Ecto neural progenitor cell (in vitro differentiated cells): ENCODE data around the gene P2RX4.
"Not testable (repeated sequence)": the region's sequence is repeated elsewhere in the genome, so short reads cannot be mapped to it uniquely, and the experiment has no call there.

Source experiments
- DNase-seq: peaks from one replicate; pipeline ENCODE4 v3.0.0-alpha.2; 2018; ENCODE audit warnings: low spot score

The P2RX4 gene, protein sequence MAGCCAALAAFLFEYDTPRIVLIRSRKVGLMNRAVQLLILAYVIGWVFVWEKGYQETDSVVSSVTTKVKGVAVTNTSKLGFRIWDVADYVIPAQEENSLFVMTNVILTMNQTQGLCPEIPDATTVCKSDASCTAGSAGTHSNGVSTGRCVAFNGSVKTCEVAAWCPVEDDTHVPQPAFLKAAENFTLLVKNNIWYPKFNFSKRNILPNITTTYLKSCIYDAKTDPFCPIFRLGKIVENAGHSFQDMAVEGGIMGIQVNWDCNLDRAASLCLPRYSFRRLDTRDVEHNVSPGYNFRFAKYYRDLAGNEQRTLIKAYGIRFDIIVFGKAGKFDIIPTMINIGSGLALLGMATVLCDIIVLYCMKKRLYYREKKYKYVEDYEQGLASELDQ

DNA sequence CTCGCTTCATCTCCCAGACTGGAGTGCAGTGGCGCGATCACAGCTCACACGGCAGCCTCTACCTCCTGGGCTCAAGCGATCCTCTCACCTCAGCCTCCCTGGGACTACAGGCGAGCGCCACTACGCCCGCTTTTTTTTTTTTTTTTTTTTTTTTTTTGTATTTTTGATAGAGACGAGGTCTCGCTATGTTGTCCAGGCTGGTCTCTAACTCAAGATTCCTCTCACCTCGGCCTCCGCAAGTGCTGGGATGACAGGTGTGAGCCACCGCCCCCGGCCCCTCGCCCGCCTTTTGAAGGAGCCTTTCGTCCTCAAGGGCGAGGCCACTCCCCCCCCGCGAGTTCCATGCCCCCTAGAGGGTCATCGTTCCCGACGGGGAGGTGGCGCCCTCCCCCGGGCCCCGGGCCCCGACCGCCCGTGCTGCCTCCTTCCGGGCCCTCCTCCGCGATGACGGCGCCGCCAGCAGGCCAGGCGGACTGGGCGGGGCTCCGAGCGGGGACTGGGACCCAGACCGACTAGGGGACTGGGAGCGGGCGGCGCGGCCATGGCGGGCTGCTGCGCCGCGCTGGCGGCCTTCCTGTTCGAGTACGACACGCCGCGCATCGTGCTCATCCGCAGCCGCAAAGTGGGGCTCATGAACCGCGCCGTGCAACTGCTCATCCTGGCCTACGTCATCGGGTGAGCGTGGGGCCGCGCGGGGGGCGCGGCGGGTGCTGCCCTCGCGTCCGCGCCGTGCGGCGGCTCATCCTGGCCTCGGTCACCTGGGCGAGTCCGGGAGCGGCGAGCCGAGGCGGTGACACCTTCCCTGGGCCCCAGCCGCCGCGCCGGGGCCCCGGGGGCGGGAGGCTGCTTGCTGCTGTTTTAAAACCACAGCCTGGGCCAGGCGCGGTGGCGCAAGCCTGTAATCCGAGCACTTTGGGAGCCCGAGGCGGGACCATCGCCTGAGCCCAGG lies at the start of gene P2RX4:
P2RX4 (plus strand) TSS at position 506 of the 949 bp plus-strand sequence; CDS start at position 542, 36 bp downstream.
- peak; percentile 92 for DNase-seq

DNA sequence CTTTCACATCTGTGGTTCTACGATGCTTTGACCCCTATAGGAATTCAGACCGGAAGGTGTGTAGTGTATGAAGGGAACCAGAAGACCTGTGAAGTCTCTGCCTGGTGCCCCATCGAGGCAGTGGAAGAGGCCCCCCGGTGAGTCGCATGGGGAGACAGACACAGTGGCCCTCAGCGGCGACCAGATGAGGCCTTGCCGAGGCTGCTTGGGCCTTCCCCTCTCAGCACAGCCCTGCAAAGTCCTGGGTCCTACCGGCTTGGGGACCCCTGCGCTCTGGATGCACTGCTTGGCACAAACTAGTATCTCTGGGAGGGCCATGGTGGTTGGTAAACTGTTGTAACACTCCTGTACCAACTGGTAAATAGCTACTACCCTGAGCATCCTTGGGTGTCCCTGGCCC lies 47.5 kb upstream of the P2RX4 start:
- no peak for DNase-seq

DNA sequence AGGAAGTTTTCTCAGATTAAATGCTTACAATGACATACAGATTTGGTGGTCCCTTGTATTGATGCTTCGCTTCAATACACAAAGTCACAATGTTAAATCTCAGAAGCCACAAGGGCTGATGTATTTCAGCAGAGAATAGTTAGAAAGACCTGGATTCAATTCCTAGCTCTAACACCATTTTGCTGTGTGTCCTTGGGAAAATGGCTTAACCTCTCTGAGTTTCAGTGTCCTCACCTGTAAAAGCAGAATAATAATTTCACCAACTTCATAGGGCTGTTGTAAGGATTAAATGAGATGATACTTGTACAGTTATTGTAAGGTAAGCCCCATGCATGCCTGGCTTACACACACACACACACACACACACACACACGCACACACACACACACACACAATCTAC lies 46.9 kb upstream of the P2RX4 start:
- DNase-seq, result no peak

DNA sequence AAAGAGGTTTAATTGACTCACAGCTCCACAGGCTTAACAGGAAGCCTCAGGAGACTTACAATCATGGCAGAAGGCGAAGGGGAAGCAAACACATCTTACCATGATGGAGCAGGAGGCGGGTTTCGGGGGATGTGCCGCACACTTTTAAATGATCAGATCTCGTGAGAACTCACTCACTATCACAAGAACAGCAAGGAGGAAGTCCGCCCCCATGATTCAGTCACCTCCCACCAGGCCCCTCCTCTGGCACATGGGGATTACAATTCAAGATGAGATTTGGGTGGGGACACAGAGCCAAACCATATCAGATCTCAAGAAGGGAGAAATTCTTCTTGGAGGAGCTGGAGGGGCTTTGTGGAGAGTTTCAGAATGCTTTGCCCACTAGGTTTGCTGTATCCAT lies 45.1 kb upstream of the P2RX4 start:
- not testable (repeated sequence) for DNase-seq

DNA sequence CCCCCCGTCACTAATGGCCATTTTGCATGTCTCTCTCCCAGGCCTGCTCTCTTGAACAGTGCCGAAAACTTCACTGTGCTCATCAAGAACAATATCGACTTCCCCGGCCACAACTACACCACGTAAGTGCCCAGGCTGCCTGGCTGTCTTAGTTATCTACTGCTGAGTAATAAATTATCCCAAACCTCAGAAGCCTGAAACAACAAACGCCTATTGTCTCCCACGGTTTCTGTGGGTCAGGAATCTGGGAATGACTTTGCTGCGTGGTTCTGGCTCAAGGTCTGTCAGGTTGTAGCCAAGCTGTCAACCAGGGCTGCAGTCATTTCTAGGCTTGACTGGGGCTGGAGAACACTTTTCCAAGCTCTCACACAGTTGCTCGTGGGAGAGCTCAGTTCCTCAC lies 44.6 kb upstream of the P2RX4 start:
- no peak for DNase-seq

DNA sequence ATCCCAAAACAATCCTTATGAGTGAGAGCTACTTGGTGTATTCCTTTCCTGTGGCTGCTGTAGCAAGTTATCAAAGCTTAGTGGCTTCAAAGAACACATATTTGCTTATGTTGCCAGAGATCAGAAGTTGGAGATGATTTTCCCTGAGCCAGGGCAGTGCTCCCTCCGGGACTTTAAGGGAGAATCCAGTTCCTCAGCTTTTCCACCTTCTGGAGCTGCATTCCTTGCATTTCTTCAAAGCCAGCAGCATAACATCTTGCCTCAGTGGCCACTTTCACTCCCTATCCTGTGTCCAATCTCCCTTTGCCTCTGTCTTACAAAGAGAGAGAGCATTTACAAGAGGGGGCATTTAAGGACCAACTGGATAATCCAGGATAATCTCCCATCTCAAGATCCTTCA lies 43.6 kb upstream of the P2RX4 start:
- DNase-seq, result no peak

DNA sequence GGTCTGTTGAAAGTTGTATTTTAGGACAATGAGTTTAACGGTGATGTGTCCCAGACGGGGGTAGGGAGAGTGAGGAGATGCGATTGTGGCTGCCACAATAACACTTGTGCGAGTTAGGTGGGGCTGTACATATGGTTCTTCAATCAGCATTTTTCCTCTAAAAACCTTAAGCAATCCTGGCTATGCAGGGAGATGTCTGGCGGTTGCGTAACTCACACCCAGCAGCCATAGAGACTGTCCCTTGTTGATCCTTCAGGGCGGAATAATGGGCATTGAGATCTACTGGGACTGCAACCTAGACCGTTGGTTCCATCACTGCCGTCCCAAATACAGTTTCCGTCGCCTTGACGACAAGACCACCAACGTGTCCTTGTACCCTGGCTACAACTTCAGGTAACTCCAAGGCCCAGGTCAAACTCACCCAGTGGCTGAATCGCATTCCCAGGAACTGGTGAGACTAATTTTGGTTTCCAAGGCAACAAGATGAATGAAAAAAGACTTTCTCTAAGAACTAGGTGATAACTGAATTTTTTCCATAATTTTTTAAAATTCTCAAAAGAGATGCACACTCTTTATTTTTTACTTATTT lies 42.6 kb upstream of the P2RX4 start:
- DNase-seq, result no peak

DNA sequence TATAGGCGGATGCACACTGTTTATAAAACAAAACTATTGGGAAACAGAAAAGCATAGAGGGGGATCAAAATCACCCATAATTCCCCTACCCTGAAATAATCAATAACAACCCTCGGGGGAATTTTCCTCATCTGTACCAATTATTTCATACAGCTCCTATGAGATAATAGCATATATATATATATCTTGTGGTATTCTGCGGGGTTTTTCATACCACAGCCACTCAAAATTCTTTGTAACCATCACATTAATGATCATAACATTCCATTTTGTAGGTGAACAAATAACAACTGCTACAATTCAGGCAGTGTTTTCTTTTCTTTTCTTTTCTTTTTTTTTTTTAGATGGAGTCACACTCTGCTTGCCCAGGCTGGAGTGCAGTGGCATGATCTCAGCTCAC lies 42.0 kb upstream of the P2RX4 start:
- DNase-seq, result no peak

DNA sequence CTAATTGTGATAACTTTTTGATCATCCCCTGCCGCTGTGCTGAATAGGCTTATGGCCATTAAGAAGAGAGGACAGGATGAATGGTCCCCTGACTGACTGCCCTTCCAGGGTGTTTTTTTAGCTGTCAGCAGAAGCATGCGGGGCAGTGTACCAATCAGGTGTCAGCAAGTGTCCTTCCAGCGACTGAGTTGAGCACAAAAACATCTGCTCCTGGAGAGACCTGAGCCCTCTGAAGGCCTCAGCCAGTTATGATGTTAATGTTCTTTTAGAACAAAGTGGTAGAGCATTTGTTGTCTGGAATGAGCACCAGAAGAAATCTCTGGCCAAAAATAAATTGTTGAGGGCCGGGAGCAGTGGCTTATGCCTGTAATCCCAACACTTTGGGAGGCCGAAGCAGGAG lies 39.8 kb upstream of the P2RX4 start:
- no peak for DNase-seq

DNA sequence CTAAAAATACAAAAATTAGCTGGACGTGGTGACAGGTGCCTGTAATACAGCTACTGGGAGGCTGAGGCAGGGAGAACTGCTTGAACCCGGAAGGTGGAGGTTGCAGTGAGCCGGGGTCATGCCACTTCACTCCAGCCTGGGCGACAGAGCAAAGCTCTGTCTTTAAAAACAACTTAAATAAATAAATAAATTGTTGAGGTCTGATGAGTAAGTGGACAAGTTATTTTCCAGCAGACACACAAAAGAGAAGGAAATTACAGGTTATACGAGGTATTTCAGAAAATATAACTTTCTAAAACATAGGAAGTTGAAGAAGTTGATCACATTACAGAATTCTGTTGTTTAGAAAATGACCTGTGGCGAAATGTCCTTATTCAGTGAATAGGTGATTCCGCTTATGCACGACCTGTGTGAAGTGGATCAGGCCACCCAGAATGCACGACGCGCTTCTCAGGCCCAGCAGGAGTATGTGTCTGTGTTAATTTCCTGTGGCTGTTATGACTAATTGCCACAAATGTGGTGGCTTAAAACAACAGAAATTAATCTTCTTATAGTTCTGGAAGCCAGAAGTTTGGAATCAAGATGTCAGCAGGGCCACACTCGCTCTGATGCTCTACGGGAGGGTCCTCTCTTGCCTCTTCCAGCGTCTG lies 39.2 kb upstream of the P2RX4 start:
- no peak for DNase-seq

DNA sequence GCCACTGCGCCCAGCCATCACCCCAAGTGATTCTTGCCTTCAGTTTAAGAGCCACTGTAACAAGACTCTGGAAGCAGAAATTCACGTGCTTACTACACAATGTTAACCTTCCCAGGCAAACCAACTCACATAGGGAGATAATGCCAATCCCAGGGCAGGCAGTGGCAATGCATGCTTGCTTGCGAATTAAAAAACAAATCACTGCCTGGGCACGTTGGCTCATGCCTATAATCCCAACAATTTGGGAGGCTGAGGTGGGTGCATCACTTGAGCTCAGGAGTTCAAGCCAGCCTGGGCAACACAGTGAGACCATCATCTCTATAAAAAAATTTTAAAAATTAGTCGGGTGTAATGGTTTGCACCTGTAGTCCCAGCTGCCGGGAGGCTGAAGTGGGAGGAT lies 37.8 kb upstream of the P2RX4 start:
- DNase-seq, result no peak

DNA sequence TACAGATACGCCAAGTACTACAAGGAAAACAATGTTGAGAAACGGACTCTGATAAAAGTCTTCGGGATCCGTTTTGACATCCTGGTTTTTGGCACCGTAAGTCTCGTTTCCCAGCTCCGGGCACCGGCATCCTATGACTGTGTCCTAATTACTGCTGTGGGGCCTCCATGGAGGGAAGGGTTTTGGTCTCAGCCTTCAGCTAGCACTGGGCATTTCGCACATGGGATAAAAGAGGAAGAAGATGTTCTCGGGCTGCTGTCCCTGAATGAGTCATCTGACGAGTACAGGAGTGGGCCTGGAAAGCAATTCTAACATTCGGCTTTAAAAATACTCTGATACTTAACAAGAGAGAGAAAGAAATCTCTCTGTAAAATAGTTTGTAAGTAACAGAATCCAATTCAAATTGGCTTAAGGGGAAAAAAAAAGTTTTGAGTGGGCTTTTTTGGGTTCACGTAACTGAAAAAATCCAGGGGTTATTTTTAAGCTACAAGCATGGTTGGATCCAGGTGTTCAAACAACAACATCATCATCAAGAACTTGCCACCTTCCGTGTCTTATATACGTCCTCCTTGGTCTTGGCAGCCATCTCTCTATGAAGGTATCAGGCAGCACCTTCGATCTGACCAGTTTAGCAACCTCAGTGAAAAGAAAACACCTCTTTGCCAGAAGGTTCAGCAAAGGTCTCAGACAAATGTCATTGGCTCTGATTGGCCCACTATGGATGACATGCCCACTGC lies 34.4 kb upstream of the P2RX4 start:
- DNase-seq, result no peak

DNA sequence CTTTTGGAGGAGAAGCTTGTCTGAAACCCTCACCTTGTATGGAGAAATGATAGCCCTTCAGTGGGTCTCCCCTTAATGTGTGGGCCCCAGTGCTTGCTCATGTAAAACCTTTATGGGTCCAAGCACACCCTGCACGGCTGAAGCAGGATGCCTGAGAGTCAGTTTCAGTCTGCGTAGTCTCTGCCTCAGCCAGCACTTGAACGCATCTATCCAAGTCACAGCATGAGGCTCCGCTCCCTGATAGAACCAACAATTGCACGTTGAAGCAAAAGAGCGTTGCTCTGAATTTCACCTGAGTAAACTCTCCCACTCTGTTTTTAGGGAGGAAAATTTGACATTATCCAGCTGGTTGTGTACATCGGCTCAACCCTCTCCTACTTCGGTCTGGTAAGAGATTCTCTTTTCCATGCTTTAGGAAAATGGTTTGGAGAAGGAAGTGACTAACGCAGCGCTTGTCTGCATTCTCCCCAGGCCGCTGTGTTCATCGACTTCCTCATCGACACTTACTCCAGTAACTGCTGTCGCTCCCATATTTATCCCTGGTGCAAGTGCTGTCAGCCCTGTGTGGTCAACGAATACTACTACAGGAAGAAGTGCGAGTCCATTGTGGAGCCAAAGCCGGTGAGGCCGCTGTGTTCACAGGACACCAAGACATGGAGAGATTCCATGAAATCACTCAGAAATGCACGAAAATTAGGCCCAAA lies 33.0 kb upstream of the P2RX4 start:
- no peak for DNase-seq

DNA sequence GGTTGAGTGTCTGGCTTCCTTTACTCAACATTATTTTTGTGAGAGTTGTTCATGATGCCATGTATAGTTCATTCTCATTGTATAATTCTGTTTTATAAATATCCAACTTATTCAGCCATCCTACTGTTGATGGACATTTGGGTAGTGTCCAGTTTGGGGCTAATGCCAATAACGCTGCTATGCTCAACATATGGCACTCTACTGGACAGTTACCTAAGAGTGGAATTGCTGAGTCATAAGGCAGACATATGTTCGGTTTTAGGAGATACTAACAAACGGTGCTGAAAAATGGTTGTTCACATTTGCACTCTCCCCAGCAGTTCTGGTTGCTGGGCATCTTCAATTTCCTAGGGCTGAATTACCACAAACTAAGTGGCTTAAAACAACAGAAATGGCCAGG lies 28.7 kb upstream of the P2RX4 start:
- no peak for DNase-seq

DNA sequence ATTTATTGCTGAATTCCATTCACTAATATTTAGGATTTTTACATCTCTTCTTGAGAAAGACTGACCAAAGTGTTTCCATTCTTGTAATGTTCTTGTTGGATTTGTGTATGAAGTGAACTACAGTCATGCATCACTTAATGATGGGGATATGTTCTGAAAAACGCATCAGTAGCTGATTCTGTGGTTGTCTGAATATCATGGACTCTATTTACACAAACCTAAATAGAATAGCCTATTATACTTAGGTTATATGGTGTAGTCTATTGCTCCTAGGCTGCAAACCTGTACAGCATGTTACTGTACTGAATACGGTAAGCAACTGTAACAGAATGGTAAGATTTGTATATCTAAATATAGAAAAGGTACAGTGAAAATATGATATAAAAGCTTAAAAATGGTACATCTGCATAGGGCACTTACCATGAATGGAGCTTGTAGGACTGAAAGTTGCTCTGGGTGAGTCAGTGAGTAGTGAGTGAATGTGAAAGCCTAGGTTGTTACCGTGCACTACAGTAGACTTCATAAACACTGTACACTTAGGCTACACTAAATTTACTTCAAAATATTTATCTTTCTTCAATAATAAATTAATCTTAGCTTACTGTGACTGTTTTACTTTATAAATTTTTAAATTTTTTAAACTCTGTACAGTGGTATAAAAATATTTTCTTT lies 27.6 kb upstream of the P2RX4 start:
- no peak for DNase-seq

DNA sequence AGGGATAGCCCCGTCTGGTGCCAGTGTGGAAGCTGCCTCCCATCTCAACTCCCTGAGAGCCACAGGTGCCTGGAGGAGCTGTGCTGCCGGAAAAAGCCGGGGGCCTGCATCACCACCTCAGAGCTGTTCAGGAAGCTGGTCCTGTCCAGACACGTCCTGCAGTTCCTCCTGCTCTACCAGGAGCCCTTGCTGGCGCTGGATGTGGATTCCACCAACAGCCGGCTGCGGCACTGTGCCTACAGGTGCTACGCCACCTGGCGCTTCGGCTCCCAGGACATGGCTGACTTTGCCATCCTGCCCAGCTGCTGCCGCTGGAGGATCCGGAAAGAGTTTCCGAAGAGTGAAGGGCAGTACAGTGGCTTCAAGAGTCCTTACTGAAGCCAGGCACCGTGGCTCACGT lies 25.5 kb upstream of the P2RX4 start:
- no peak for DNase-seq

DNA sequence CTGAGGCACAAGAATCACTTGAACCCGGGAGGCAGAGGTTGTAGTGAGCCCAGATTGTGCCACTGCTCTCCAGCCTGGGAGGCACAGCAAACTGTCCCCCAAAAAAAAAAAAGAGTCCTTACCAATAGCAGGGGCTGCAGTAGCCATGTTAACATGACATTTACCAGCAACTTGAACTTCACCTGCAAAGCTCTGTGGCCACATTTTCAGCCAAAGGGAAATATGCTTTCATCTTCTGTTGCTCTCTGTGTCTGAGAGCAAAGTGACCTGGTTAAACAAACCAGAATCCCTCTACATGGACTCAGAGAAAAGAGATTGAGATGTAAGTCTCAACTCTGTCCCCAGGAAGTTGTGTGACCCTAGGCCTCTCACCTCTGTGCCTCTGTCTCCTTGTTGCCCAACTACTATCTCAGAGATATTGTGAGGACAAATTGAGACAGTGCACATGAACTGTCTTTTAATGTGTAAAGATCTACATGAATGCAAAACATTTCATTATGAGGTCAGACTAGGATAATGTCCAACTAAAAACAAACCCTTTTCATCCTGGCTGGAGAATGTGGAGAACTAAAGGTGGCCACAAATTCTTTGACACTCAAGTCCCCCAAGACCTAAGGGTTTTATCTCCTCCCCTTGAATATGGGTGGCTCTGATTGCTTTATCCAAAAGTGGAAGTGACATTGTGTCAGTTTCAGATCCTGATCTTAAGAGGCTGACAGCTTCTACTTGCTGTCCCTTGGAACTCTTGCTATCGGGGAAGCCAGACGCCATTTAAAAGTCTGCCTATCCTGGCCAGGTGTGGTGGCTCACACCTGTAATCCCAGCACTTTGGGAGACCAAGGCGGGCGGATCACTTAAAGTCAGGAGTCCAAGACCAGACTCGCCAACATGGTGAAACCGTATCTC lies 24.7 kb upstream of the P2RX4 start:
- DNase-seq, result no peak

DNA sequence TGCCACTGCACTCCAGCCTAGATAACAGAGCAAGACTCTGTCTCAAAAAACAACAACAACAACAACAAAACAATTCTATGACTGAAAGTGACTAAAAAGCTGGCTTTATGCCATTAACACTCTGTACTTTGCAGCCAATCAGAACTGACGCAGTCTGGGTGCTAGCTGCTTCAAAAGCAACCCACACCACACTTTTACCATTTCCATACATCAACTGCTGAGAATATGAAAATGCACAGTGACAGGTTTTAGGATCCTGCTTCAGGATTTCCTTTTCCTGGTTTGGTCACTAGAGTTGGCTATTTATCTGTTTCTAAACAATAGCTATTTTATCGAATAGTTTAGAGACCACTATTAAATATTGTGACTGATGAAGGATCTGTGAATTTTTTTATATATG lies 23.1 kb upstream of the P2RX4 start:
- no peak for DNase-seq

DNA sequence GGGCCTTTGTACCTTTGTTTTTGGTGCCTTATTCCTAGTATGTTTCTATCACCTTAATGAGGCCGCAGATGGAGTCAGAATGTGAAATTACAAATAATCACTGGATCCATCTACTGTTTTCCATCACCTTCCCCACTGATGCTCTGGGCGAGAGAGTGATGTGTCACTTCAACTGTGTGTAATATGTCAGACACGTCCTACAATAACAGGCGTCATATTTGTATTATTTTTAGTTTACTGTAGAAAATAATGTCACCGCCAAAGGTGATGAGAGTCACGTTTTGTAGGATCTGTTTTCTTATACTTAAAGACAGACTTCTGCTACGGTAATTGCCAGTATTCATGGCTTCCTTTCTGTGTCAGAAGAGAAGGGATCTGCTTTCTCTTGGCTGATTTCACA lies 22.4 kb upstream of the P2RX4 start:
- DNase-seq, result no peak
